Endodermal cell (in vitro differentiated cells): ENCODE data around the gene TRIM74. TPM values are rescaled to one million over a fixed set of nuclear protein-coding genes. Genes with fewer than 3 reads are reported as not detected.
A peak's percentile ranks its signal among the peaks of the same experiment; 100 is the strongest.
"Not testable (repeated sequence)": the region's sequence is repeated elsewhere in the genome, so short reads cannot be mapped to it uniquely, and the experiment has no call there.

Source experiments
- DNase-seq: peaks from one replicate; pipeline ENCODE4 v3.0.0-alpha.2; 2017
- H3K27ac ChIP-seq: 2 replicates; pipeline ENCODE4 v1.5.1; 2013; ENCODE audit warnings: mild to moderate bottlenecking, low read depth, low read length, moderate library complexity
- H3K27me3 ChIP-seq: 2 replicates; pipeline ENCODE4 v1.6.1; 2013; ENCODE audit warnings: mild to moderate bottlenecking, low read length, moderate library complexity; ENCODE audit not compliant: insufficient read depth, control insufficient read depth, poor library complexity, severe bottlenecking
- H3K36me3 ChIP-seq: 2 replicates; pipeline ENCODE4 v1.7.0; 2013; ENCODE audit warnings: mild to moderate bottlenecking, low read length, moderate library complexity; ENCODE audit not compliant: control insufficient read depth, insufficient read depth
- H3K4me1 ChIP-seq: one replicate; pipeline ENCODE4 v1.7.0; 2013; ENCODE audit warnings: low read length; ENCODE audit not compliant: control insufficient read depth, insufficient read depth
- H3K4me3 ChIP-seq: 2 replicates; pipeline ENCODE4 v1.5.1; 2013; ENCODE audit warnings: mild to moderate bottlenecking, low read length, moderate library complexity
- H3K9ac ChIP-seq: 2 replicates; pipeline ENCODE4 v1.6.1; 2013; ENCODE audit warnings: mild to moderate bottlenecking, low read length, moderate library complexity; ENCODE audit not compliant: poor library complexity, severe bottlenecking; ENCODE audit errors: extremely low read depth
- H3K9me3 ChIP-seq: 2 replicates; pipeline ENCODE4 v1.6.1; 2013; ENCODE audit warnings: mild to moderate bottlenecking, low read length, moderate library complexity; ENCODE audit not compliant: control insufficient read depth
- H3K27ac Mint-ChIP-seq: 2 replicates; pipeline ENCODE4 v1.8.0; 2020; ENCODE audit warnings: mixed read lengths
- H3K27me3 Mint-ChIP-seq: 2 replicates; pipeline ENCODE4 v1.8.0; 2021; ENCODE audit warnings: mild to moderate bottlenecking, mixed read lengths; ENCODE audit not compliant: insufficient read depth
- H3K36me3 Mint-ChIP-seq: 2 replicates; pipeline ENCODE4 v1.8.0; 2020; ENCODE audit warnings: low read depth, mixed read lengths
- H3K4me1 Mint-ChIP-seq: 2 replicates; pipeline ENCODE4 v1.8.0; 2020; ENCODE audit warnings: mixed read lengths
- H3K4me3 Mint-ChIP-seq: 2 replicates; pipeline ENCODE4 v1.8.0; 2020; ENCODE audit warnings: mild to moderate bottlenecking, moderate library complexity, mixed read lengths
- H3K9me3 Mint-ChIP-seq: 2 replicates; pipeline ENCODE4 v1.8.0; 2020; ENCODE audit warnings: mild to moderate bottlenecking, mixed read lengths
- whole genome bisulfite sequencing, 2 experiments: methylation state at CpG; one replicate each; pipeline versions ENCODE4 v1.1.5 to v1.1.7; 2013; ENCODE audit warnings: missing lambda C conversion rate in 2 of 2, mixed read lengths in 1 of 2; ENCODE audit not compliant: insufficient coverage in 1 of 2, insufficient read length in 1 of 2; 5-methylcytosine and 5-hydroxymethylcytosine counted together
- total RNA-seq, 2 donors: library from RNA; stranded (reverse); fragmentation: NEBNext Ultra II Directional in 1 of 2; extraction: Animal tissue kit (Norgen Biotek cat#: 25700) in 1 of 2; gene quantifications; 2 replicates in 1 of 2; 3 replicates in 1 of 2; pipeline ENCODE4 v1.2.1, GENCODE V29; 2021

TRIM74 gene
- total RNA-seq, 2 donors from 2014 or later: 0.55 TPM; not detected in 1

DNA sequence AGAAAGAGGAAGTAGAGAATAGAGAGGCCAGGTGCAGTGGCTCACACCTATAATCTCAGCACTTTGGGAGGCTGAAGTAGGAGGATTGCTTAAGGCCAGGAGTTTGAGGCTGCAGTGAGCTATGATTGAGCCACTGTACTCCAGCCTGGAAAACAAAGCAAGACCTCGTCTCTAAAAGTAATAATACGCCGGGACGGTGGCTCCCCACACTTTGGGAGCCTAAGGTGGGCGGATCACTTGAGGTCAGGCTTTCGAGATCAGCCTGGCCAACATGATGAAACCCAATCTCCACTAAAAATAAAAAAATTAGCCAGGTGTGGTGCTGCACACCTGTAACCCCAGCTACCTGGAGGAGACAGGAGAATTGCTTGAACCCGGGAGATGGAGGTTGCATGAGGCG is 26.2 kb upstream of the TRIM74 start:
- not testable (repeated sequence) for H3K36me3 ChIP-seq, H3K27ac ChIP-seq, H3K9me3 ChIP-seq, H3K9me3 Mint-ChIP-seq, DNase-seq, H3K27me3 Mint-ChIP-seq, H3K36me3 Mint-ChIP-seq, H3K4me3 Mint-ChIP-seq, H3K4me1 Mint-ChIP-seq, H3K27me3 ChIP-seq, H3K27ac Mint-ChIP-seq, H3K4me3 ChIP-seq, H3K9ac ChIP-seq, H3K4me1 ChIP-seq
- WGBS, 2 experiments: 100% methylated on average over 4 of the region's 8 CpGs; no CpG with 5 or more reads in 1 of the 2 experiments

DNA sequence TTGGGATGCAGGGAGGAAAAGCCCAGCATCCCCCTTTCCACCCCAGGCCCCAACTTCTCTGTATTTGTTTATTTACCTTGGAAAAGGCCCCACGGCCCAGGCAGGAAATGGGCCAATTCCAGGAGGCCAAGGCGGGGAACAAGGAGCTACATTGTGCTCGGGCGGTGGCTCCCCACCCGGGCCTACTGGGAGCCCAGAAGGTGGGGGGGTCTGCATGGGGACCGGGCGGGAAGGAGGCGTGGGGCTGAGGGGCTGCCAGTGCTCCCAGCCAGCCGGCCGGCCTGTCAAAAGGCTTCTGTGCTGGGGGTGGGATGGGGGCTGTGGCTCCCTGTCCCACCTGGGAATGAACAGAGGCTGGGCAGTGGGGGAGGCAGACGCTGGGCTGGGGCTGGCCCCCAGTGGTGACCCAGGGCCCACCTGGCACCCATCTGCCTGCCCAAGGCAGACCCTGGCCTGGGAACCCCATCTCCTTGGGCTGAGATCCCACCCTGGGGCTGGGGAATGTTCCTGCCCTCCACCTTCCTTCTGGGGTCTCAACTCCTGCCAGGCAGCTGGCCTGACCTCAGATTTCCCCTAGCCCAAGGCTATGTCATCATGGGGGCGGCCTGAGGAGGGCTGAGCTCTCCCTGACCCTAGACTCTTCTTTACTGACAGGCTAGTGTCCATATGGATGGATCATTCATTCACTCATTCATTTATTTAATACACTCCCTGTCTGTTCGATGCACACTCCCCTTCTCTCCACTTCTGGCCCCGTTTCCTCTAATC is 21.1 kb upstream of the TRIM74 start:
- not testable (repeated sequence) for H3K9me3 Mint-ChIP-seq, H3K4me1 Mint-ChIP-seq, H3K27ac ChIP-seq, H3K36me3 Mint-ChIP-seq, H3K36me3 ChIP-seq, H3K9me3 ChIP-seq, H3K4me1 ChIP-seq, H3K27me3 ChIP-seq, H3K27ac Mint-ChIP-seq, H3K4me3 ChIP-seq, H3K4me3 Mint-ChIP-seq, H3K9ac ChIP-seq, H3K27me3 Mint-ChIP-seq, DNase-seq
- no CpG with 5 or more reads among the region's 14 CpGs for WGBS, 2 experiments

DNA sequence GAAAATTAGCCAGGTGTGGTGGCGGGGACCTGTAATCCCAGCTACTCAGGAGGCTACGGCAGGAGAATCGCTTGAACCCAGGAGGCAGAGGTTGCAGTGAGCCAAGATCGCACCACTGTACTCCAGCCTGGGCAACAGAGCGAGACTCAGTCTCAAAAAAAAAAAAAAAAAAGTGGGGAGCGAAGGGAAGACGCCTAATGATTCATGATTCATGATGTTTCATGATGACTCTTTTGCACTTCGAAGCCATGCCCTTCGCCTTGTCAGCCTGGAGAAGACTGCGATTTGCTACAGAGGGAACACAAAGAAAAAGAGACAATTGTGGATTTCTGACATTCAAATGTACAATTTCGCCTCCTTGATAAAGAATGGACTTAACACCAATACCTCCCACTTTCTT is 12.8 kb upstream of the TRIM74 start:
- 100% methylated on average over 1 of the region's 11 CpGs; no CpG with 5 or more reads in 1 of the 2 experiments for WGBS, 2 experiments

GRCh38 chr7:72980382-72980781 is 11.1 kb upstream of the TRIM74 start:
- not testable (repeated sequence) for DNase-seq

More for the DNA sequence above, 12.8 kb upstream of the TRIM74 start:
- not testable (repeated sequence) for H3K9me3 ChIP-seq, H3K4me1 Mint-ChIP-seq, H3K27ac ChIP-seq, H3K4me3 Mint-ChIP-seq, H3K27me3 Mint-ChIP-seq, H3K9ac ChIP-seq, H3K27me3 ChIP-seq, H3K36me3 ChIP-seq, DNase-seq, H3K27ac Mint-ChIP-seq, H3K9me3 Mint-ChIP-seq, H3K4me3 ChIP-seq, H3K4me1 ChIP-seq, H3K36me3 Mint-ChIP-seq

DNA sequence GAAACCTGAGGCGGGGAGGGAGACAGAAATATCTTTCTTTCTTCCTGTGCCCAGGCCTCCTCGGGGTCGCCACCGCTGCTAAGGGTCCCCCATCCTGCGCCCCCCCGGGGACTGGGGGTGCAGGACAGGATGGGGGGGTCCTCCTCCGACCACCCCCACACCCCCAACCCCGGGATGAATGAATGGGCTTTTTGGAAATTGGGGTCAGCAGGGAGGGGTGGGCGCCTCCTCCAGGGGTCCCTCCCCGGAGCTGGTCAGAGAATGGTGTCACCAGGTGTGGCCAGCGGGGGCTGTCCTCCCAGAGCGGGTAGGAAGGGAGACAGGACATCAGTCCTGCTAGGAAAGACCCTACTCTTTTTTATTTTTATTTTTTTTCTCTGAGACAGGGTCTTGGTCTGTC is 7.2 kb upstream of the TRIM74 start:
- not testable (repeated sequence) for DNase-seq, H3K9me3 ChIP-seq, H3K36me3 Mint-ChIP-seq, H3K27ac ChIP-seq, H3K36me3 ChIP-seq, H3K27ac Mint-ChIP-seq, H3K9ac ChIP-seq, H3K4me1 Mint-ChIP-seq, H3K27me3 Mint-ChIP-seq, H3K4me1 ChIP-seq, H3K4me3 ChIP-seq, H3K9me3 Mint-ChIP-seq, H3K27me3 ChIP-seq, H3K4me3 Mint-ChIP-seq
- no CpG with 5 or more reads among the region's 12 CpGs for WGBS, 2 experiments

More at GRCh38 chr7:72980382-72980781, 11.1 kb upstream of the TRIM74 start:
- H3K27me3 ChIP-seq, H3K9me3 Mint-ChIP-seq, H3K36me3 ChIP-seq, H3K4me3 Mint-ChIP-seq, H3K9me3 ChIP-seq, H3K4me3 ChIP-seq, H3K36me3 Mint-ChIP-seq, H3K27ac ChIP-seq, H3K4me1 ChIP-seq, H3K27me3 Mint-ChIP-seq, H3K9ac ChIP-seq, H3K4me1 Mint-ChIP-seq, H3K27ac Mint-ChIP-seq: not testable (repeated sequence)
- WGBS, 2 experiments: 100% methylated on average over 1 of the region's 6 CpGs; no CpG with 5 or more reads in 1 of the 2 experiments

DNA sequence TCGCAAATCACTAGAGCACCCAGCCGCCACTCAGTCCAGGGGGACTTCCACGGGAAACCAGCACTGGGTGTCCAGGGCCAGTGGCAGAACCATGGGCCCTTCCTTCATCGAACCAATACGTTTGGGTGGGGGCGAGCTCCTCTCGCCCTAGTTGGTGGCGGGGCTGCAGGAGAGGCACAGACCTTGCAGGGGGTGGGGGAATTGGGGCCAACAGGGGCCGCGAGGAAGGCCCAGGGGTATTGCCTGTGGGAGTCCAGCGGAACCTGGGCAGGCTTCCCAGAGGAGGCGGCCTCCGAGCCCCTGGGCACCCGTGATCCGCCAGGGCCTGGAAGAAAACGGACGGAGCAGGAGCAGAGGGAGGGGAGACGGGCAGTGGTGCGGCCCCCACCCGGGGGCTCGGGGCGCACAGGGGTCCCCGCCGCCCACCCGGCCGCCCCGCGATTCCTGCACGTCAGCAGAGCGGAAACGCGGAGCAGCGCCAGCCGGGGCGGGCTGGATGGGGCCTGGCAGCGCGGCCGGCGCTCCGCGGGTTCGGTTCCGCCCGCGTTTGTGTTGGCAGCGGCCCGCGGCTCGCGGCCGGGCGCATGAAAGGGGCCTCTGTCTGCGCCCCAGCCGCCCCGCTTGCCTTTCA is 6.5 kb upstream of the TRIM74 start:
- WGBS, 2 experiments: 92 to 94% methylated on average over 2 to 8 of the region's 55 CpGs
- not testable (repeated sequence) for H3K4me3 ChIP-seq, H3K4me1 Mint-ChIP-seq, H3K27ac Mint-ChIP-seq, H3K27me3 ChIP-seq, H3K27me3 Mint-ChIP-seq, H3K27ac ChIP-seq, H3K36me3 ChIP-seq, H3K9me3 Mint-ChIP-seq, H3K4me3 Mint-ChIP-seq, H3K36me3 Mint-ChIP-seq, H3K9me3 ChIP-seq, H3K9ac ChIP-seq, H3K4me1 ChIP-seq
- DNase-seq: peak; percentile 38

GRCh38 chr7:72974781-72975180 is 5.5 kb upstream of the TRIM74 start:
- H3K9me3 Mint-ChIP-seq, H3K9ac ChIP-seq, H3K36me3 ChIP-seq, H3K36me3 Mint-ChIP-seq, H3K4me1 Mint-ChIP-seq, H3K9me3 ChIP-seq, H3K4me3 Mint-ChIP-seq, H3K27ac Mint-ChIP-seq, H3K4me1 ChIP-seq, H3K27ac ChIP-seq, H3K27me3 Mint-ChIP-seq, H3K27me3 ChIP-seq, H3K4me3 ChIP-seq, DNase-seq: not testable (repeated sequence)
- WGBS, 2 experiments: no CpG with 5 or more reads among the region's 7 CpGs
